ENCODE results near the gene TIMM13. TPM values are rescaled to one million over a fixed set of nuclear protein-coding genes. Genes with fewer than 3 reads are reported as not detected.

TIMM13 gene
- total and polyA plus RNA-seq, 9 of the 15 experiments (the other 6 are each of a cell fraction or from before 2014, with no cell fraction given) = 17.6 to 215 (median 71.8) TPM

DNA sequence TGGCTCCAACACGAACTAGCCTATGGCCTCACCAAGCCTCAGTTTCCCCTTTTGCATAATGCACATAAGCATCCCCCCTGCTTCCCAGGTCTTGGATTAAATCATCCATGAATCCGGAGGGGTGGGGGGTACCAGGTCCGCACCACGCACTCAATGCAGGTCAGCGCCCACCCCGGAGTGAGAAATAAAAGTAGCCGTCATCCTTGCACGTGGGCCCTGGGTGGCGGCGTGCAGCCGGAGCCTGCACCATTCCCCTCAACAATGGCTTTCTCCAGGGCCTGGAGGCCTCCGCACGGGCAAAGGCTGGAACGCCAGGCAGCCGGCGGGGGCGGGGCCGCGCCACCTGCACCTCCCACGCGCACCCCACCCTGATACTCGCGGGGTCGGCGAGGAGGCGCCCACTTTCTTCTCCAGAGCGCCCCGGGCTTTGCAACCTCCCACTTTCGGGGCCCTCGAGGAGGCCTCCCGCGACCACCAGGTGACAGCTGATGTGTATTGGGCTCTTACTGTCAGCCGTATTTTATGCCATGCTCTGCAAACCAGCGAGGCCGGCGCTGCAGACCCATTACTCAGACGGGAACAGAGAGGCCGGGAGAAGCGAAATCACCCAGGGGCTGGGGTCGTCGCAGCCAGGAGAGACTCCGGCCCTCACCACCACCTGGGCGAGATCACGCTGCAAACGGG, 47.8 kb upstream of the TIMM13 start (continued):
- TF ChIP-seq, protein P1, sequence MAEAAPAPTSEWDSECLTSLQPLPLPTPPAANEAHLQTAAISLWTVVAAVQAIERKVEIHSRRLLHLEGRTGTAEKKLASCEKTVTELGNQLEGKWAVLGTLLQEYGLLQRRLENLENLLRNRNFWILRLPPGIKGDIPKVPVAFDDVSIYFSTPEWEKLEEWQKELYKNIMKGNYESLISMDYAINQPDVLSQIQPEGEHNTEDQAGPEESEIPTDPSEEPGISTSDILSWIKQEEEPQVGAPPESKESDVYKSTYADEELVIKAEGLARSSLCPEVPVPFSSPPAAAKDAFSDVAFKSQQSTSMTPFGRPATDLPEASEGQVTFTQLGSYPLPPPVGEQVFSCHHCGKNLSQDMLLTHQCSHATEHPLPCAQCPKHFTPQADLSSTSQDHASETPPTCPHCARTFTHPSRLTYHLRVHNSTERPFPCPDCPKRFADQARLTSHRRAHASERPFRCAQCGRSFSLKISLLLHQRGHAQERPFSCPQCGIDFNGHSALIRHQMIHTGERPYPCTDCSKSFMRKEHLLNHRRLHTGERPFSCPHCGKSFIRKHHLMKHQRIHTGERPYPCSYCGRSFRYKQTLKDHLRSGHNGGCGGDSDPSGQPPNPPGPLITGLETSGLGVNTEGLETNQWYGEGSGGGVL (CRISPR knock-in tag; IDR thresholded peaks at IDR 0.05) = no peak
- TF ChIP-seq HEY1 (CRISPR knock-in tag; IDR thresholded peaks at IDR 0.05; ENCODE audit: borderline replicate concordance) (no peak), NR2C2 (CRISPR knock-in tag; IDR thresholded peaks at IDR 0.05) (no peak), NR2C2 (tag; IDR thresholded peaks at IDR 0.05) (no peak), CREBBP (IDR thresholded peaks at IDR 0.05; ENCODE audit: low read depth, low read length) (no peak), SIN3A (IDR thresholded peaks at IDR 0.05; ENCODE audit: borderline replicate concordance in 2 of 2, control insufficient read depth in 1 of 2, low read depth in 2 of 2, low read length in 2 of 2) (no peak), YY1 (IDR thresholded peaks at IDR 0.05; ENCODE audit: borderline replicate concordance in 1 of 3, control insufficient read depth in 1 of 3, extremely low read depth in 1 of 3, insufficient read depth in 3 of 3, insufficient read length in 1 of 3, insufficient replicate concordance in 2 of 3, low read depth in 1 of 3, low read length in 2 of 3) (peak in 1 of 3 experiments; percentile 35), ZNF3 (CRISPR knock-in tag; IDR thresholded peaks at IDR 0.05) (no peak), TAF9B (IDR thresholded peaks at IDR 0.05; ENCODE audit: partially characterized antibody) (no peak), POLR3G (IDR thresholded peaks at IDR 0.05; ENCODE audit: extremely low read depth, insufficient read length, insufficient replicate concordance) (no peak), ZNF134 (CRISPR knock-in tag; conservative IDR thresholded peaks at IDR 0.05) (no peak), HOXB6 (CRISPR knock-in tag; IDR thresholded peaks at IDR 0.05; ENCODE audit: borderline replicate concordance) (no peak), KDM4B (IDR thresholded peaks at IDR 0.05; ENCODE audit: borderline replicate concordance in 2 of 2, low read depth in 1 of 2) (no peak), ZNF589 (CRISPR knock-in tag; IDR thresholded peaks at IDR 0.05; ENCODE audit: low read depth) (no peak), SAFB2 (IDR thresholded peaks at IDR 0.05; ENCODE audit: borderline replicate concordance, low read depth, low read length, severe bottlenecking) (no peak), TEAD2 (tag; IDR thresholded peaks at IDR 0.05) (no peak), IFI16 (CRISPR knock-in tag; IDR thresholded peaks at IDR 0.05) (no peak), CAMTA2 (CRISPR knock-in tag; conservative IDR thresholded peaks at IDR 0.05) (no peak), KLF6 (CRISPR knock-in tag; IDR thresholded peaks at IDR 0.05; ENCODE audit: borderline replicate concordance) (no peak), HDAC1 (IDR thresholded peaks at IDR 0.05) (peak in 1 of 2 experiments; percentile 13; a peak in 1 of 4 replicates), MXI1 (IDR thresholded peaks at IDR 0.05; ENCODE audit: low read depth, low read length) (no peak), TFAM (CRISPR knock-in tag; conservative IDR thresholded peaks at IDR 0.05) (no peak), POLR2AphosphoS2 (IDR thresholded peaks at IDR 0.05; ENCODE audit: low read length) (no peak), U2AF1 (optimal IDR thresholded peaks at IDR 0.05; ENCODE audit: low read depth, low read length) (no peak)
- TF ChIP-seq, protein P2, sequence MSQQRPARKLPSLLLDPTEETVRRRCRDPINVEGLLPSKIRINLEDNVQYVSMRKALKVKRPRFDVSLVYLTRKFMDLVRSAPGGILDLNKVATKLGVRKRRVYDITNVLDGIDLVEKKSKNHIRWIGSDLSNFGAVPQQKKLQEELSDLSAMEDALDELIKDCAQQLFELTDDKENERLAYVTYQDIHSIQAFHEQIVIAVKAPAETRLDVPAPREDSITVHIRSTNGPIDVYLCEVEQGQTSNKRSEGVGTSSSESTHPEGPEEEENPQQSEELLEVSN (IDR thresholded peaks at IDR 0.05; ENCODE audit: borderline replicate concordance in 1 of 2, extremely low read depth in 1 of 2, insufficient read depth in 1 of 2, insufficient read length in 1 of 2, low read depth in 1 of 2, low read length in 1 of 2, poor library complexity in 1 of 2, severe bottlenecking in 1 of 2) = peak; percentile 18 to 54

Measured in K562 (cell line).